ENCODE measurements around the gene RFPL1. TPM values are rescaled to one million over a fixed set of nuclear protein-coding genes. Genes with fewer than 3 reads are reported as not detected.

Gene RFPL1
- total RNA-seq, 1 experiment from 2014 or later: not detected

- CTCF ChIA-PET: interaction anchor here (0.7 to 1.2 kb wide), 2 partner anchors 10 to 982 kb away, joined by 3 to 4 read pairs; no protein-coding TSS in a partner anchor
Observed at GRCh38 chr22:29435236-29436136, 2.9 kb upstream of the RFPL1 start.

GRCh38 chr22:29442976-29443375 is 4.6 kb downstream of the RFPL1 start:
- peaks cover 69% of the 10 kb centered on the region for H3K27me3 Mint-ChIP-seq (ENCODE audit: unreplicated experiment)
- CTCF ChIA-PET: no interaction called here
- H3K4me1 Mint-ChIP-seq (ENCODE audit: low read depth, unreplicated experiment): peaks cover 8% of the 10 kb centered on the region
- no peak for TF ChIP-seq CTCF (IDR thresholded peaks at IDR 0.05; ENCODE audit: unreplicated experiment)
- no peak overlapping the region for H3K27ac Mint-ChIP-seq (ENCODE audit: unreplicated experiment)
- H3K36me3 Mint-ChIP-seq (ENCODE audit: insufficient read depth, unreplicated experiment): no peaks in the 10 kb centered on the region
- no peak for DNase-seq
- H3K4me3 Mint-ChIP-seq (ENCODE audit: low read depth, unreplicated experiment): no peak overlapping the region
- BruUV-seq (replicated peaks): no TSS peak
- no peaks in the 10 kb centered on the region for H3K9me3 Mint-ChIP-seq (ENCODE audit: low read depth, unreplicated experiment)
- intact Hi-C loops (cut with micrococcal nuclease; ENCODE audit: unreplicated experiment): no loop called here

More at GRCh38 chr22:29435236-29436136, 2.9 kb upstream of the RFPL1 start:
- Mint-ChIP-seq H3K9me3 (ENCODE audit: low read depth, unreplicated experiment) (no peaks in the 10 kb centered on the region), H3K4me3 (ENCODE audit: low read depth, unreplicated experiment) (no peak overlapping the region), H3K36me3 (ENCODE audit: insufficient read depth, unreplicated experiment) (no peaks in the 10 kb centered on the region), H3K27ac (ENCODE audit: unreplicated experiment) (no peak overlapping the region), H3K4me1 (ENCODE audit: low read depth, unreplicated experiment) (no peaks in the 10 kb centered on the region), H3K27me3 (ENCODE audit: unreplicated experiment) (peaks cover 63% of the 10 kb centered on the region)
- no peak for TF ChIP-seq CTCF (IDR thresholded peaks at IDR 0.05; ENCODE audit: unreplicated experiment)
- intact Hi-C loops (cut with micrococcal nuclease; ENCODE audit: unreplicated experiment): no loop called here
- no TSS peak for BruUV-seq (replicated peaks)
- DNase-seq: no peak

DNA sequence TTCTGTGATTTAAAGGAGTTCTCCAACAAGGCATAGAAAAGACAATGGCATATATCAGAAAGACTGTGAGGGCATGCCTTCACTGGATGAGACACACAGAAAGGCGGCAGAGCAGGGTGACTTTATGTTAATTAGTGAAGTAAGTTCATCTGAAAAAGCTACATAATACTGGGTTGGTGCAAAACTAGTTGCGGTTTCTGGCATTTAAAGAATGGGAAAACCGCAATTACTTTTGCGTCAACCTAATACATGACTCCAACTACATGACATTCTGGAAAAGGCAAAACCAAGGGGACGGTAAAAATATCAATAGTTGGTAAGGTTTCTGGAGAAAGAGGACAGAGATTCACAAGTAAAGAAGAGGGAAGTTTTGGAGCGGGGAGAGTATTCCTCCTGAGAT is 5.1 kb downstream of the RFPL1 start:
- intact Hi-C loops (cut with micrococcal nuclease; ENCODE audit: unreplicated experiment): no loop called here
- Mint-ChIP-seq H3K27me3 (ENCODE audit: unreplicated experiment) (peaks cover 72% of the 10 kb centered on the region), H3K36me3 (ENCODE audit: insufficient read depth, unreplicated experiment) (no peaks in the 10 kb centered on the region), H3K4me1 (ENCODE audit: low read depth, unreplicated experiment) (peaks cover 8% of the 10 kb centered on the region), H3K27ac (ENCODE audit: unreplicated experiment) (no peak overlapping the region), H3K9me3 (ENCODE audit: low read depth, unreplicated experiment) (no peaks in the 10 kb centered on the region), H3K4me3 (ENCODE audit: low read depth, unreplicated experiment) (no peak overlapping the region)
- no peak for DNase-seq
- CTCF ChIA-PET: no interaction called here
- BruUV-seq (replicated peaks): no TSS peak
- no peak for TF ChIP-seq CTCF (IDR thresholded peaks at IDR 0.05; ENCODE audit: unreplicated experiment)

- intact Hi-C loops (cut with micrococcal nuclease; ENCODE audit: unreplicated experiment): no loop called here
- CTCF ChIA-PET: interaction anchor here (0.7 kb wide), 3 partner anchors 124 to 248 kb away, joined by 4 to 6 read pairs (median 4); no protein-coding TSS in a partner anchor
- no peak for DNase-seq
- peaks cover 8% of the 10 kb centered on the region for H3K4me1 Mint-ChIP-seq (ENCODE audit: low read depth, unreplicated experiment)
- no peak overlapping the region for H3K4me3 Mint-ChIP-seq (ENCODE audit: low read depth, unreplicated experiment)
- H3K36me3 Mint-ChIP-seq (ENCODE audit: insufficient read depth, unreplicated experiment): no peaks in the 10 kb centered on the region
- peaks cover 79% of the 10 kb centered on the region for H3K27me3 Mint-ChIP-seq (ENCODE audit: unreplicated experiment)
- no peaks in the 10 kb centered on the region for H3K9me3 Mint-ChIP-seq (ENCODE audit: low read depth, unreplicated experiment)
- TF ChIP-seq CTCF (IDR thresholded peaks at IDR 0.05; ENCODE audit: unreplicated experiment): no peak
- no peak overlapping the region for H3K27ac Mint-ChIP-seq (ENCODE audit: unreplicated experiment)
- no TSS peak for BruUV-seq (replicated peaks)
Observed at GRCh38 chr22:29443861-29444792, 5.7 kb downstream of the RFPL1 start.

All from Calu3 (cell line).